GM18858 (cell line): Measurements from ENCODE around the gene YTHDF2.
"Not testable (repeated sequence)": the region's sequence is repeated elsewhere in the genome, so short reads cannot be mapped to it uniquely, and the experiment has no call there.

Experiments
- ATAC-seq: cut with Tn5 transposase; IDR thresholded peaks from one replicate; pipeline ENCODE4 v1.9.1; 2021; ENCODE audit not compliant: unreplicated experiment

YTHDF2 gene

DNA sequence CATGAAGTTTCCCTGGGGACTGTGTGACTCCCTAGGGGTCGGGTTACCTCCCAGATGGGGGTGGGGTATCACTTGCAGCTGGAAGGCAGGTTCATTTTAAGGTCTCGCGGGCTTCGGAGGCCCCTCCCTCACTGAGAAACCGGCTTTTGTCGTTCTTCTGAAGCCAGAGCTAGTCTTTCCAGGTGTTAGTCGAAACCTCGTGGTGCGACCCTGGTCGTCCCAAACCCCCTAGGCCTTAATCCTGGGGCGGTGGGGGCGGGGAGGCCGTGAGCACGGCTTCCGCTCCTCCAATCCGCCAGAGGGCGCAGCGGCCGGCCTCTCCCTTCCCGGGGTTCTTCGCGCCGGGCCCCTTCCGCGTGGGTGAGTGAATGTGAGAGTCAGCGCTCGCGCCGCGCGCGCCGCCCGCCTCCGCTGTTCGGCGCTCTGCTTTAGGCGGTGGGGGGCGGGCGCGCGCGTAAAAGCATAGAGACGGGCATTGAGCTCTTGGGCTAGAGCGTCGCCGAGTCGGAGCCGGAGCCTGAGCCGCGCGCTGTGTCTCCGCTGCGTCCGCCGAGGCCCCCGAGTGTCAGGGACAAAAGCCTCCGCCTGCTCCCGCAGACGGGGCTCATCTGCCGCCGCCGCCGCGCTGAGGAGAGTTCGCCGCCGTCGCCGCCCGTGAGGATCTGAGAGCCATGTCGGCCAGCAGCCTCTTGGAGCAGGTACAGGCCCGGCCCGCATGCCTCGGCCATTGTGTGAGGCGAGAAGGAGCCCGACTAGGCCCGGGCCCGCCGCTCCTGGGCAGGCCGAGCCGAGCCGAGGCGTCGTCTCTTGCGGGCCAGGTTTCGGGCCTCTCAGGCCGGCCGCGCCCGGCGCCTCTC lies at the start of gene YTHDF2:
YTHDF2 (plus strand) TSS at position 491 of the 857 bp plus-strand sequence; CDS start at position 672, 181 bp downstream.
- ATAC-seq = peak; percentile 65

- ATAC-seq = not testable (repeated sequence)
Observed at GRCh38 chr1:28691627-28692026, 45.1 kb upstream of the YTHDF2 start.

DNA sequence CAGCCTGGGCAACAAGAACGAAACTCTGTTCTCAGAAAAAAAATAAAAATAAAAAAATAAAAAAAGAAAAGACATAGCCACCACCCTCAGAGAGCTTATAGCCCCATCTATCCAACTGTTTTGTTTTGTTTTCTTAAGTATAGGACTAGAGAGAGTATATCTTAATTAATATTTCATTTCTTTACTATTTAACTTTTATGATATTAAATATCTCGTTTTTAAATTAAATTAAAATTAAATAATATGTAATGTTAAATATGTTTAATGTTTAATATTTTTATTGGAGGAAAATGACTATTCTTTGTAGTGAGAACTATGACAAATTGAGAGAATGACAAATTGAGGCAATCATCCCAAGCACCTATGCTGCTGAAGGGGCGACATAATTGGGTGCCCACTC lies 33.1 kb upstream of the YTHDF2 start:
- ATAC-seq = no peak

DNA sequence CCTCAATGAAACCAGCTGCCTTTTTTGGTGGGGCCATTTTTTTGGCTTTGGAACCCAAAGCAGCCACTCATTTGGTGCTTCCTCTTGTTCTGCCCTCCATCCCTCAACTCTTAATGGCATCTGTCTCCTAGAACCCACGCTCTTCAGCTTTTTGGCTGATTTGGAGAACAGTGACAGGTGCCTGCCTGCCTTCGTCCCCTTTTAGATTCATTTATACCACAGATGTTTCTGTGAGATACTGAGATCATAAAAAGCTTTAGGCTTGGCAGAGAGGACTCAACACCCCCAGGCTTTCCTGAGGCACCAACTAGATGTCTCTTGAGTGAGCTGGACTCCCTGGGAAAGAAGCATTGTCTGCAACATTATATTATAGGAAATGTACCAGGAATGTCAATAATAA lies 20.4 kb upstream of the YTHDF2 start:
- no peak for ATAC-seq

DNA sequence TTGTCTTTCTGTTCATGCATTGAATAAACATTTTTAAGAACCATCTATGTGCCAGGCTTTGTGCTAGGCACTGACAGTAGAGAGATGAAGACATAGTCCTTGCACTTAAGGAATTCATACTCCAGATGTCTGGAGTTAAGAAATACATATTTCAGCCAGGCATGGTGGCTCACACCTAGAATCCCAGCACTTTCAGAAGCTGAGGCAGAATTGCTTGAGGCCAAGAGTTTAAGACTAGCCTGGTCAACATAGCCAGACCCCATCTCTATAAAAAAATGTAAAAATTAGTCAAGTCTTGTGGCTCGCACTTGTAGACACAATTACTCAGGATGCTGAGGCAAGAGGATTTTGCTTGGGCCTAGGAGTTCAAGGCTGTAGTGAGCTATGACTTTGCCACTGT lies 18.6 kb upstream of the YTHDF2 start:
- ATAC-seq = no peak

DNA sequence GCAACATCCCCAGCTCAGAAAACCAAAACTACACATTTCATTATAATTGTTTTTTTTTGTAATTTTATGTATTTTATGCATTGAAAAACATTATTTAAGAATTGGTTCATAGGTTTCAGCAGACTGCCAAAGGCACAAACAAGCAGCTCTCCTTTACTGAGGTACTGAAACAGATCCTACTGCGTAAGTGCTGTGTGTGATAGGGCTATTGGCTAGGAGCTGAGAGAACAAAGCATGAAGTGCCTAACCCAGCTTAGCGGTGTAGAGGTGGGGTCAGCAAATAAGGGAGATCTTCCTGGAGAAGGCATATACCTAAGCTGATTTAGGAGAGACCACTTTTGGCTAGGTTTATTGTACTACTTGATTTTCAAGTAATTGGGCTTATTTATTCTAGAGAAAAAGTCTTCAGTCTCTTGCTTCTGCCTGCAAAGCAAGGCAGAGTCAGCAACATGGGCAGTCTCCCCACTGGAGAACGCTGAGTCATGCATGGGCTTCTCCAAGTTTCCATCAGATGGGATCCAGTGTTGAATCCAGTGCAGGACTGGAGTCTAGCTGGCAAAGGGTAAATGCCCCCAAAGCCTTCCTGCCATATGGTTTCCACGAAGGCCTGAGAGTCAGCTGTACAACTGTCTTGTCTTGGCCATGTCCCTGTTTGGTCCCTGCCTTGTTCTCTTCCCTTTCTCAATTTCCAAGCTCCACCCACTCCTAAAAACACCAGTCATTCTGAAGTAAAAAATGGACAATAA lies 18.0 kb upstream of the YTHDF2 start:
- no peak for ATAC-seq

GRCh38 chr1:28719332-28719619 lies 17.5 kb upstream of the YTHDF2 start:
- no peak for ATAC-seq

DNA sequence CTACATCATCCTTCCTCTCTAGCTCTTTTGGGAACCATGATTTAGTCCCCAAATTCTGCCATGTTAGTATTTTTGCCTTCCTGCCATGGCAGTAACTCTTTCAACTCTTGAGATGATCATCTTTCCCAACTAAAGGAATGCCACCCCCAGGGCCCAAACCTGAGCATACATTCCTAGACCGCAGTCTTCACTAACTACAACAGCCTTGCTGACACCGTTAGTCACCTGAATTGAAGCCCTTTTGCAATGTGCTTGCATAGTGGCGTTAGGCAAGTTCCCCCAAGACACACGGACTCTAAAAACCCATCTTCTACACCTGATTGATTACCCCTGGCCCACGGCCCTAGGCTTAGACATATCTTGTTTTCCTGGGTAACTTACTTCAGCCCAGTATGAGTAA lies 16.4 kb upstream of the YTHDF2 start:
- no peak for ATAC-seq

DNA sequence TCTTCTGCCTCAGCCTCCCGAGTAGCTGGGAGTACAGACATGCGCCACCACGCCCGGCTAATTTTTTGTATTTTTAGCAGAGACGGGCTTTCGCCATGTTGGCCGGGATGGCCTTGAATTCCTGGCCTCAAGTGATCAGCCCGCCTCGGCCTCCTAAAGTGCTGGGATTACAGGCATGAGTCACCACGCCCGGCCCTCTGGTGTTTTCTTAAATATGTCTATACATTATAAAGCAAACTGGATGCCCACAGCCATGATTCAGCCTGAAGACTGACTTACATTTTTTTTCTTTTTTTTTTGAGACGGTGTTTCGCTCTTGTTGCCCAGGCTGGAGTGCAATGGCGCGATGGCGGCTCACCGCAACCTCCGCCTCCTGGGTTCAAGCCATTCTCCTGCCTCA lies 14.8 kb upstream of the YTHDF2 start:
- ATAC-seq = not testable (repeated sequence)

- not testable (repeated sequence) for ATAC-seq
Observed at GRCh38 chr1:28725365-28725764, 11.4 kb upstream of the YTHDF2 start.

- no peak for ATAC-seq
Observed at GRCh38 chr1:28735961-28736449, 735 bp upstream of the YTHDF2 start.

GRCh38 chr1:28737307-28738132 lies 780 bp downstream of the YTHDF2 start:
- peak; percentile 15 for ATAC-seq

GRCh38 chr1:28740118-28740517 lies 3.4 kb downstream of the YTHDF2 start:
- no peak for ATAC-seq

DNA sequence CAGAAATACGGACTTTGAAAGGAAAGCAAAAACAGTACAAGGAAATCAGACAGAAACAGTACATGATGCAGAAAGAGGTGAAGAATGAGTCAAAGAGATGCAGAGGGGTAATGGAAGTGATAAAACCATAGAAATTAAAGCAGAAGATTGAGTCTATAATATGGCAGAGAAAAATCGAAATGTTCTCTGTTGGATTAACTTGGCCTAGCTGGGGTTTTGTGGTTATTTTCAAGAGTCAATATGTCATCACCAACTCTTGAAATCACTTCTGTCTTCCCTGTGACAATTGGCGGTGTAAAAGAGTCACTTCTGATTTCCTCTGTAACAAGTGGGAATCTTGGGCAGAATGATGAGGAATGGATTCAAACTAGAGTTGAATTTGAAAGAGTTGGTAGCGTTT lies 7.4 kb downstream of the YTHDF2 start:
- no peak for ATAC-seq

DNA sequence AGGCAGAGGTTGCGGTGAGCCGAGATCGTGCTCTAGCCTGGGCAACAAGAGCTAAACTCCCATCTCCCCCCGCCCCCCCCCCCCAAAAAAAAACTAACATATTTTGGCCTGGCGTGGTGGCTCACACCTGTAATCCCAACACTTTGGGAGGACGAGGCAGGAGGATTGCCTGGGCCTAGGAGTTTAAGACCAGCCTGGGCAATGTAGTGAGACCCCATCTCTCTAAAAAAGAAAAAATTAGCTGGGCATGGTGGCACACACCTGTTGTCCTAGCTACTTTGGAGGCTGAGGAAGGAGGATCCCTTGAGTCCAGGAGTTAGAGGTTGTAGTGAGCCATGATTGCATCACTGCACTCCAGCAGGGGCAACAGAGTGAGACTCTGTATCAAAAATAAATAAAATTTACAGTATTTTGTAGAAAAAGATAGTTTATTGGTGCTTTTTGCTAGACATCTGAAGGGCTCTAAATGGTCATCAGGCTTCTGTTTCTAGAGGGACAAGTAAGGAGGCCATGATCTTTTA lies 9.0 kb downstream of the YTHDF2 start:
- no peak for ATAC-seq

DNA sequence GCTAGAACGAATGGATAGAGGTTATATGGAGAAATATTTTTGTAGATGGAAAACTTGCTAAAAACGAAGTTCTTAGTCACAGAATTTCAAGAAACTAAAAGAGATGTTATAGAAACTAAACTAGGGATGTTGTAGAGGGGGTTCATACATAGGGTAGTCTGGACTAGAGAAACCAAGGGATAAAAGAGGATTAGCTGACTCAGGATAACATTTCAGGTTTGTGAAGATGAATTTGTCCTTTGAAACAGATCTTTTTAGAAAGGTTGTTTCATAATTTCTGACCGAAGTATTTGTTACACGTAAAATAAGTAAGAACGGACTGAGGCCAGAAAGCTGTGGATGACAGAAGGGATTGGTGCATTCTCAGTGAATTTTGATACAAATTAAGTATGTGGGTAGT lies 13.6 kb downstream of the YTHDF2 start:
- ATAC-seq = no peak

GRCh38 chr1:28750771-28751294 lies 14.1 kb downstream of the YTHDF2 start:
- ATAC-seq = not testable (repeated sequence)

DNA sequence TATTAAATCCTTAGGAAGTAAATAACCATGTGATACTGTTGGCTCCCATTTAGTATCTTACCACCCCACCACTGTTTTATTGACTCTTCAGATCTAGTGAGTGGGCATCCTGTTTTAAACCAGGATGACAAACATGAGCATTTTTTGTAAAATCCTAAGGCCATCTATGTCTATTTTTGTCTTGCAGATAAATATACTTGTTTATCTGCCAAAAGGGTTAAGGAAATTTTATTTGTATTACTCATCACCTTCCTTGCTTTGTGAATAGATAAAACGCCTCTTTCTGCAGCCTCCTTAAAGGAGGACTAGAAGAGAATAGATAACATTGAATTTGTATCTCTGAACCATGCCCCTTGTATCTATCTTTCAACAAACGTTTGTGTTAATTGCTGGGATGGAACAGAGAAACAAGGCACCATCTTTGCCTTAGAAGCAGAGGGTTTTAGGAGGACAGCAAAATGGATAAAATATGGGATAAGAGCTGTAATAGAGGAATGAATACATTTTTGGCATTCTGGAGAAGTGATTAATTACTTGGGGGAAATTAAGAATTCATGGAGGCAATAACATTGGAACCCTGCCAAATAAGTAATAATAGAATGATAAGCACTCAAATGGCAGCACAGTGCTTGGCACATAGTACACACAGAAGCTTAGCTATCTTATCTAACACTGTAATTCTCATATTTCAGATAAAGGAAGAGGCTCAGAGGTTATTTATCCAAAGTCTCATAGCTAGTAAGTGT lies 14.7 kb downstream of the YTHDF2 start:
- ATAC-seq = no peak

- ATAC-seq = no peak
Observed at GRCh38 chr1:28755701-28756100, 19.0 kb downstream of the YTHDF2 start.

- ATAC-seq = no peak
Observed at GRCh38 chr1:28756846-28757245, 20.1 kb downstream of the YTHDF2 start.
